Peyer's patch (tissue), 4 donors: Measurements from ENCODE around the gene GSTM2. TPM values are rescaled to one million over a fixed set of nuclear protein-coding genes. Genes with fewer than 3 reads are reported as not detected.
A peak's percentile ranks its signal among the peaks of the same experiment; 100 is the strongest.

Experiments used
- DNase-seq, 3 donors: peaks; one replicate each; pipeline ENCODE4 v3.0.0-alpha.2; 2017 to 2019
- H3K27ac ChIP-seq, 4 donors: fragments of 200-600 bp; sonication (generic); one replicate each; pipeline ENCODE4 v1.5.1; 2016 to 2019
- H3K27me3 ChIP-seq, 2 donors: fragments of 200-600 bp; sonication (generic); one replicate each; pipeline ENCODE4 v1.5.1; 2019
- H3K36me3 ChIP-seq, 3 donors: fragments of 200-600 bp; sonication (generic); one replicate each; pipeline ENCODE4 v1.5.1; 2016 to 2019
- H3K4me1 ChIP-seq, 4 donors: fragments of 200-600 bp; sonication (generic); one replicate each; pipeline ENCODE4 v1.5.1; 2016 to 2019
- H3K4me3 ChIP-seq, 4 donors: fragments of 200-600 bp; sonication (generic); 1 replicate in 3 of 4; 2 replicates in 1 of 4; pipeline ENCODE4 v1.5.1; 2016 to 2019; ENCODE audit warnings: mild to moderate bottlenecking in 1 of 4
- H3K9me3 ChIP-seq, 4 donors: fragments of 200-600 bp; sonication (generic); one replicate each; pipeline ENCODE4 v1.5.1; 2016 to 2019; ENCODE audit warnings: mild to moderate bottlenecking in 1 of 4
- CTCF ChIP-seq, 6 experiments: fragments of 450-650 bp in 4 of 6; fragments of 200-600 bp in 2 of 6; sonication (generic) in 1 of 6; IDR thresholded peaks; one replicate each; pipeline ENCODE4 v1.5.1; 2017 to 2019; ENCODE audit warnings: antibody characterized with exemption in 6 of 6, mild to moderate bottlenecking in 3 of 6, moderate library complexity in 1 of 6
- POLR2A ChIP-seq, 2 donors: fragments of 450-650 bp; IDR thresholded peaks; one replicate each; pipeline ENCODE4 v1.5.1; 2017; ENCODE audit warnings: antibody characterized with exemption in 2 of 2, mild to moderate bottlenecking in 2 of 2, moderate library complexity in 2 of 2
- total RNA-seq, 4 donors: library from RNA; depleted of rRNA; stranded (reverse); fragments of >200 nt; gene quantifications; one replicate each; pipeline ENCODE4 v1.1.0, GENCODE V29; 2016

The GSTM2 gene
- total RNA-seq, 4 donors from 2014 or later = 38.5 to 242 (median 116) TPM

- TF ChIP-seq POLR2A (IDR thresholded peaks at IDR 0.05) (no peak), CTCF (IDR thresholded peaks at IDR 0.05) (no peak)
- Histone ChIP-seq H3K4me3 (no peak overlapping the region), H3K9me3 (no peaks in the 10 kb centered on the region), H3K27me3 (no peaks in the 10 kb centered on the region), H3K27ac (no peak overlapping the region), H3K4me1 (peaks cover 3 to 33% (median 14%) of the 10 kb centered on the region in 4 donors), H3K36me3 (peaks cover 0 to 56% (median 0%) of the 10 kb centered on the region in 3 donors)
- DNase-seq = no peak
Observed at GRCh38 chr1:109627692-109628399, 40.0 kb upstream of the GSTM2 start.

DNA sequence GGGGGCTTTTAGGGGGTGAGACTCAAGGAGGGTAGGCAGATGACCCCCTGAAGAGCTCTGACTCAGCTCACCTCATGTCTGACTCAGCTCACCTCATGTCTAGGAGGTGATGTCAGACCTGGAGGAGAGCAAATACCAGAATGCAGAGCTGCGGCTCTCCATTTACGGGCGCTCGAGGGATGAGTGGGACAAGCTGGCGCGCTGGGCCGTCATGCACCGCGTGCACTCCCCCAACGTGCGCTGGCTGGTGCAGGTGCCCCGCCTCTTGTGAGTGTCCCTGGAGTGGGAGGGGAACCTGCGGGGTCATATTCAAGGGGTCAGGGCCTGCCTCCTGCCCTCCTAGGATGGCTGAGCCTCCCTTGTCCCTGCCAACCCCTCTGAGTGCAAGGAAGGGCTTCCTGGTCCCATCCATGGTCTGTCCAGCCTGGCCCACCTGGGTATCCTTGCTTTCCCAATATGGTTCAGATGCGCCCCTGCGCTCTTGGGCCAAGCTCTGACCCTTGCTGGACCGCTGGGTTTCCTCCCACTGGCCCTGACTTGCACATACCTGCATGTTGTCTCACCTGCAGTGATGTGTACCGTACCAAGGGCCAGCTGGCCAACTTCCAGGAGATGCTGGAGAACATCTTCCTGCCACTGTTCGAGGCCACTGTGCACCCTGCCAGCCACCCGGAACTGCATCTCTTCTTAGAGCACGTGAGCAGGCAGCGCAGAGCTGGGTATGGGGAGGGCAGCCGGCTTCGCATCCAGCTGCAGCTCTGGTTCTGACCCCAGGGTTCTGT, 39.1 kb upstream of the GSTM2 start:
- H3K27me3 ChIP-seq = no peaks in the 10 kb centered on the region
- no peaks in the 10 kb centered on the region for H3K9me3 ChIP-seq
- DNase-seq = no peak
- peaks cover 3 to 35% (median 8%) of the 10 kb centered on the region in 4 donors for H3K4me1 ChIP-seq
- TF ChIP-seq CTCF (IDR thresholded peaks at IDR 0.05) = no peak
- H3K27ac ChIP-seq = no peak overlapping the region
- H3K4me3 ChIP-seq = no peak overlapping the region
- peaks cover 0 to 56% (median 0%) of the 10 kb centered on the region in 3 donors for H3K36me3 ChIP-seq

DNA sequence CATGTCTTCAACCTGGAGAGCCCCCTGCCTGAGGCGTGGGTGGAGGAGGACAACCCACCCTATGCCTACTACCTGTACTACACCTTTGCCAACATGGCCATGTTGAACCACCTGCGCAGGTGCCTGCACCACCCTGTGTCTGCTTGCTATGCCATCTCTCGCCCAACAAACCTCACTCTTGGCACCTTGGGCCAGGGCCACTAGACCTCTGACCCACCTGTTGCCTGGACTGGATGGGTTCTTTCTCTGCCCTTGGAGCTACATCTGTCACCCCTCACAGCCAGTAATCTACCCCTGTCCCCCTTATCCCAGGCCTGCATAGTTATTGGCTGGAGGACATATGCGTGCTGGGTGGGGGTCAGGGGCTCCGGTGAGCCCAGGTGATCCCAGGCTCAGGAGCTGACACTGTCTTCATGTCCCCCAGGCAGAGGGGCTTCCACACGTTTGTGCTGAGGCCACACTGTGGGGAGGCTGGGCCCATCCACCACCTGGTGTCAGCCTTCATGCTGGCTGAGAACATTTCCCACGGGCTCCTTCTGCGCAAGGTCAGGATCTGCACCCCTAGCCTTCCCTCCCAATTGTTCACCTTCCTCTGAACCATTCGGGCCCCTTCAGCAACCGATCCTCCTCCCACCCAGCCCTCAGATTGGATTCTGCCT, 38.4 kb upstream of the GSTM2 start:
- peaks cover 0 to 56% (median 0%) of the 10 kb centered on the region in 3 donors for H3K36me3 ChIP-seq
- DNase-seq = no peak

DNA sequence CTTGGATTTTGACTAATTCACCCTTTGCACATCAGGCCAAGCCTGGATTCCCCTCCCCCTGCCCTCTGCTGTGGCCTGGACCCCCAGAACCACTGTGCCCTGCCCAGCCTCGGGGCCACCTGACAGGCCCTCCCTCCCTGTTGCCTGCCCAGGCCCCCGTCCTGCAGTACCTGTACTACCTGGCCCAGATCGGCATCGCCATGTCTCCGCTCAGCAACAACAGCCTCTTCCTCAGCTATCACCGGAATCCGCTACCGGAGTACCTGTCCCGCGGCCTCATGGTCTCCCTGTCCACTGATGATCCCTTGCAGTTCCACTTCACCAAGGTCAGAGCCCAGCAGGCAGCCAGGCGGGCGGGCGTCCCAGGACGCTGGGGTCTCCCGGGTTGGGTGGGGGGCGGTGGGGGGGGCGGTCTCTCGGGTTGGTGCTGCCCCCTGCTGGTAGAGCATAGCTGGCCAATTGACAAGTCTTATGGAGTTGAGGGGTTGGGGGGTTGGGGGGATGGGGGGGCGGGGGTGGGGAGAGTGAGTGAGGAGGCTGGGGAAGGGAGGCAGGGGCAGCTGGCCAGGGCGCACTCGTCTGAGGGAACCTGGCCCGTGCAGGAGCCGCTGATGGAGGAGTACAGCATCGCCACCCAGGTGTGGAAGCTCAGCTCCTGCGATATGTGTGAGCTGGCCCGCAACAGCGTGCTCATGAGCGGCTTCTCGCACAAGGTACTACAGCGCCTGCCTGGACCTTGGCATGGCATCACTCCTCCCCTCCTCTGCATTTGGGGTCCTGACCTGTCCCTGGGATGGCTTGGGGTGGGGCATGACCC, 37.6 kb upstream of the GSTM2 start:
- no peak overlapping the region for H3K27ac ChIP-seq
- no peaks in the 10 kb centered on the region for H3K27me3 ChIP-seq
- peaks cover 0 to 56% (median 0%) of the 10 kb centered on the region in 3 donors for H3K36me3 ChIP-seq
- DNase-seq = peak in 2 of 3 donors; percentile 46 to 49
- H3K9me3 ChIP-seq = no peaks in the 10 kb centered on the region
- TF ChIP-seq POLR2A (IDR thresholded peaks at IDR 0.05) (no peak), CTCF (IDR thresholded peaks at IDR 0.05) (peak in 2 of 6 experiments; percentile 50 to 54)
- H3K4me1 ChIP-seq = peaks cover 0 to 20% (median 2%) of the 10 kb centered on the region in 4 donors
- H3K4me3 ChIP-seq = no peak overlapping the region

More for the DNA sequence above, 38.4 kb upstream of the GSTM2 start:
- Histone ChIP-seq H3K27me3 (no peaks in the 10 kb centered on the region), H3K4me1 (peaks cover 0 to 27% (median 3%) of the 10 kb centered on the region in 4 donors), H3K9me3 (no peaks in the 10 kb centered on the region), H3K4me3 (no peak overlapping the region), H3K27ac (no peak overlapping the region)
- TF ChIP-seq POLR2A (IDR thresholded peaks at IDR 0.05) = no peak
- TF ChIP-seq CTCF (IDR thresholded peaks at IDR 0.05) = no peak
